Tibial artery (tissue), 4 donors: ENCODE measurements around the gene FAM83G.

Experiments used
- DNase-seq, 2 donors: peaks; one replicate each; pipeline ENCODE4 v3.0.0-alpha.2; 2019
- H3K27ac ChIP-seq, 2 donors: fragments of 200-600 bp; sonication (generic) in 1 of 2; 1 replicate in 1 of 2; 2 replicates in 1 of 2; pipeline ENCODE4 v1.5.1; 2018 to 2019; ENCODE audit warnings: mild to moderate bottlenecking in 1 of 2
- H3K27me3 ChIP-seq, 2 donors: fragments of 200-600 bp; sonication (generic) in 1 of 2; one replicate each; pipeline versions ENCODE4 v1.5.1 to v1.6.0; 2016 to 2019
- H3K36me3 ChIP-seq, 3 donors: fragments of 200-600 bp; sonication (generic) in 2 of 3; one replicate each; pipeline ENCODE4 v1.5.1; 2016 to 2019; ENCODE audit warnings: mild to moderate bottlenecking in 2 of 3
- H3K4me1 ChIP-seq, 4 donors: fragments of 200-600 bp; sonication (generic) in 2 of 4; 1 replicate in 3 of 4; 2 replicates in 1 of 4; pipeline ENCODE4 v1.5.1; 2016 to 2019
- H3K4me3 ChIP-seq, 2 donors: fragments of 200-600 bp; sonication (generic) in 1 of 2; 1 replicate in 1 of 2; 2 replicates in 1 of 2; pipeline ENCODE4 v1.5.1; 2018 to 2019; ENCODE audit warnings: mild to moderate bottlenecking in 2 of 2
- H3K9me3 ChIP-seq, 3 donors: fragments of 200-600 bp; sonication (generic) in 1 of 3; one replicate each; pipeline ENCODE4 v1.5.1; 2016 to 2019
- intact Hi-C: fragments of 100-400 bp; cut with DNase I; formaldehyde crosslinking; loops from one replicate; pipeline ENCODE4 v1.15.0; 2023; ENCODE audit warnings: low total_unique reads
- TF ChIP-seq, protein P1 (sequence below), 2 experiments: fragments of 200-600 bp in 1 of 2; fragments of 450-650 bp in 1 of 2; IDR thresholded peaks; one replicate each; pipeline ENCODE4 v1.5.1; 2017 to 2019; ENCODE audit warnings: antibody characterized with exemption in 2 of 2, mild to moderate bottlenecking in 1 of 2, moderate library complexity in 1 of 2

FAM83G gene

DNA sequence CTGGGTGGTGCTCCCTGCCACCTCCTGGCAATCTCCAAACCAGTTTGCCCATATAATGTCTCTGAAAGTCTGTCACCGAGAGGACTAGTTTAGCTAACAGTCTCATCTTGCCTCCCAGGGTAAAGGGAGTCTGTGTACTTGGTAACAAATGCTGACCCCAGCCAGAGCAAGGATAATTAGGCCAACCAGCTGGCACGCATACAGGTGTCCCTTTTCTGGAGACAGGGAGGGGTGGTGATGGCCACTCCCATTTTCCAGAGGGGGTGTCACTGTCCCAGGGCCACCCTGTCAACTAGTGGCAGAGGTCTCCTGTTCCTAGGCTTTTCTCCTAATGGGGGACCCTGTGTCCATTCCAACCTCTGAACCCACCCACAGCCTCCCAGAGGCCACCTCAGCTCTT lies 8.1 kb downstream of the FAM83G start:
- Histone ChIP-seq H3K9me3 (peaks cover 0 to 5% (median 0%) of the 10 kb centered on the region in 3 donors), H3K36me3 (peaks cover 0 to 14% (median 0%) of the 10 kb centered on the region in 3 donors), H3K4me3 (no peak overlapping the region), H3K27ac (no peak overlapping the region), H3K4me1 (peaks cover 0 to 6% (median under 1%) of the 10 kb centered on the region in 4 donors), H3K27me3 (no peaks in the 10 kb centered on the region)
- intact Hi-C loops, result no loop called here
- no peak for DNase-seq
- TF ChIP-seq, protein P1, sequence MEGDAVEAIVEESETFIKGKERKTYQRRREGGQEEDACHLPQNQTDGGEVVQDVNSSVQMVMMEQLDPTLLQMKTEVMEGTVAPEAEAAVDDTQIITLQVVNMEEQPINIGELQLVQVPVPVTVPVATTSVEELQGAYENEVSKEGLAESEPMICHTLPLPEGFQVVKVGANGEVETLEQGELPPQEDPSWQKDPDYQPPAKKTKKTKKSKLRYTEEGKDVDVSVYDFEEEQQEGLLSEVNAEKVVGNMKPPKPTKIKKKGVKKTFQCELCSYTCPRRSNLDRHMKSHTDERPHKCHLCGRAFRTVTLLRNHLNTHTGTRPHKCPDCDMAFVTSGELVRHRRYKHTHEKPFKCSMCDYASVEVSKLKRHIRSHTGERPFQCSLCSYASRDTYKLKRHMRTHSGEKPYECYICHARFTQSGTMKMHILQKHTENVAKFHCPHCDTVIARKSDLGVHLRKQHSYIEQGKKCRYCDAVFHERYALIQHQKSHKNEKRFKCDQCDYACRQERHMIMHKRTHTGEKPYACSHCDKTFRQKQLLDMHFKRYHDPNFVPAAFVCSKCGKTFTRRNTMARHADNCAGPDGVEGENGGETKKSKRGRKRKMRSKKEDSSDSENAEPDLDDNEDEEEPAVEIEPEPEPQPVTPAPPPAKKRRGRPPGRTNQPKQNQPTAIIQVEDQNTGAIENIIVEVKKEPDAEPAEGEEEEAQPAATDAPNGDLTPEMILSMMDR (IDR thresholded peaks at IDR 0.05), result no peak

DNA sequence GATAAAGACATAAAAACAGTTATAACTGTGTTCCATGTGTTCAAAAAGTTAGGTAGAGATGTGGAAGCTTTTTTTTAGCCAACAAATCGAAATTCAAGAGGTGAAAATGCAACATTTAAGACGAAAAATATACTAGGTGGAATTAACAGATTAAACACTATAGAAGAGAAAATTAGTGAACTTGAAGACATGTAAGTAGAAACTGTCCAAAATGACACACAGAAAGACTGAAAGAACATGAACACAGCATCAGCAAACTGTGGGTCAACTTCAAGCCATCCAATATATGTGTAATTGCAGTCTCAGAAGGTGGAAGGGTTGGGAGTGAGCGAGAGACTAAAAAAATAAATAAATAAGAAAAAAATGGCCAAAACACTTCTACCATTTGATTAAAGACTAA lies 9.3 kb downstream of the FAM83G start:
- Histone ChIP-seq H3K4me1 (no peaks in the 10 kb centered on the region), H3K36me3 (peaks cover 0 to 14% (median 0%) of the 10 kb centered on the region in 3 donors), H3K27ac (no peak overlapping the region), H3K4me3 (no peak overlapping the region), H3K9me3 (peaks cover 0 to 5% (median 0%) of the 10 kb centered on the region in 3 donors), H3K27me3 (no peaks in the 10 kb centered on the region)
- intact Hi-C loops, result no loop called here
- DNase-seq, result no peak
- TF ChIP-seq, protein P1 (IDR thresholded peaks at IDR 0.05), result no peak

DNA sequence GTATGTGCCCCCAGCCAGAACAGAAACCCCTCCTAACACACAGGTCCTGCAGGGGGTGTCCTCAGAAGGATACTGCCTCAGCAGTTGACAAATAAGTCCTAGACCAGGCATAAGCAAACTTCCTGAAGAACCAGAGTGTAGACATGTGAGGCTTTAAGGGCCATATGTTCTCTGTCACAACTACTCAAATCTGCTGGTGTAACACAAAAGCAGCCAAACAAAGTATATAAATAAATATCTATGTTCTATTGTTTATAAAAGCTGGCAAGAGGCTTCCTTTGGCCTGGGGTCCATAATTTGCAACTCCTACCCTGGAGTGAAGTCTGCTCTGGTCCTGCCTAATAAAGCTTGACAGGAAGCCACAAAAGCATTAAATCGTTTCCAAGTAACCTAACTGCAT lies 9.9 kb downstream of the FAM83G start:
- Histone ChIP-seq H3K27ac (no peak overlapping the region), H3K4me1 (no peaks in the 10 kb centered on the region)

DNA sequence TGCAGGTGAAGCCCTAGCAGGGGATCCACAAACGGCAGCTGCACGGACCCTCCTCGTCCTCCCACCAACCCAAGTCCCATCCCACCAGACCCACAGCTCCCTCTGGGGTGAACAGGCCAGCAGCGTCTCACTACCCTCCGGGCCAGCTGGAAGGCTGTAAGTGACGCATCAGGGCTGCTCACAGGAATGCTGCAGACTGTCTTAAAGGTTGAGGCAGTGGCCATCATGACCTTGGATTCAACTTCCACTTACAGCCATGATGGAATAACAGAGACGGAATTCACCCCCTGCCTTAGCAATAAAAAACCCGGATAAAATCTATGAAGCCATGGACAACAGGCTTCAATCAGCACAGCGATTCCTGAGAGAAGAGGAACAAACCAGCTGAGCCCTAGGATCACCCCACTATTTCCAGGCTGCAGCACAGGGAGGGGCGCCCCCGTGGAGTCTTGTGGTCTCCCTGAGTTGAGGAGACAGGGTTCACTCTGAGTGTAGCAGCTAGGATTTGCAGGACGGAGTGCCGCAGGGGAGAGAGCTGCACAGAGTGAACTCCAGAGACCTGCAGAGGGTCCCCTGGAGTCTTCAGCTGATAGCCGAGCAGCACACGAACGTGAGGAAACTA lies 10.5 kb downstream of the FAM83G start:
- H3K4me1 ChIP-seq, result no peaks in the 10 kb centered on the region
- no peak for DNase-seq
- H3K27me3 ChIP-seq, result no peaks in the 10 kb centered on the region
- intact Hi-C loops, result no loop called here
- no peak overlapping the region for H3K4me3 ChIP-seq
- TF ChIP-seq, protein P1 (IDR thresholded peaks at IDR 0.05), result no peak
- H3K9me3 ChIP-seq, result peaks cover 0 to 5% (median 0%) of the 10 kb centered on the region in 3 donors
- H3K27ac ChIP-seq, result no peak overlapping the region
- H3K36me3 ChIP-seq, result peaks cover 0 to 14% (median 0%) of the 10 kb centered on the region in 3 donors

More for the DNA sequence above, 9.9 kb downstream of the FAM83G start:
- H3K9me3 ChIP-seq, result peaks cover 0 to 5% (median 0%) of the 10 kb centered on the region in 3 donors
- peaks cover 0 to 14% (median 0%) of the 10 kb centered on the region in 3 donors for H3K36me3 ChIP-seq
- H3K4me3 ChIP-seq, result no peak overlapping the region
- H3K27me3 ChIP-seq, result no peaks in the 10 kb centered on the region
- TF ChIP-seq, protein P1 (IDR thresholded peaks at IDR 0.05), result no peak
- intact Hi-C loops, result no loop called here
- DNase-seq, result no peak

DNA sequence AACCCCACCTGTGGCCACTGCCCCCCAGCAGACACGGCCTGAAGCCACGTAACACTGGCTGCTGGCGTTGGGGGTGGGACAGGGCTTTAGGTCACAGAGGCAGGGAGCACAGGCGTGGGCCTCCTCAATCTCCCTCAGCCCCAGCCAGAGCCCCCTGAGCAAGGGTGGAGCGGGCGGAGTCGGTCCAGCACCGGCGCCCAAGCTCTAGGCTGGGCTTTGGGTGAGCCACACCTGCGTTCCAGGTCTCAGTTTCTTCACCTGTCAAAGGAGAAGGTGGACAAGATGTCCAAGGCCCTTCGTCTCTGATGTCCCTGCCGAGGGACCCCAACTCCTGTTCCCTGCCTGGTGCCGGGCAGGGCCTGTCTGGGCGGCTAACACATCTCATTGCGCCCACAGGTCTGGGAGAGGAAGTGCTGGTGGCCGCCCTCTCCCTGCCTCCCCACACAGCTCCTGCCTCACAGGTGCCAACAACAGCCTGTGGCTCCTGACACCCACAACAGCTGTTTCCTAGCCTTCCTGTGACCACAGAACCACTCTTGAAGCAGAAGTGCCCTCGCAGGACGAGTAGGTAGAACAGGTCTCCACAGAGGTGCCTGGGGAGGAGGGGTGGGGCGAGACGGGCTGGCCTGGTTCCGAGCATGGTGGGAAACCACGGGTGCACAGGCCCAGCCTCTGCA lies 12.0 kb downstream of the FAM83G start:
- no peak overlapping the region for H3K4me3 ChIP-seq
- TF ChIP-seq, protein P1 (IDR thresholded peaks at IDR 0.05), result no peak
- intact Hi-C loops, result no loop called here
- H3K36me3 ChIP-seq, result peaks cover 0 to 17% (median 5%) of the 10 kb centered on the region in 3 donors
- H3K27me3 ChIP-seq, result no peaks in the 10 kb centered on the region
- peaks cover 0 to 5% (median 0%) of the 10 kb centered on the region in 3 donors for H3K9me3 ChIP-seq
- H3K27ac ChIP-seq, result no peak overlapping the region
- DNase-seq, result no peak
- H3K4me1 ChIP-seq, result no peaks in the 10 kb centered on the region
